Pericardium fibroblast (primary cell): ENCODE measurements around the gene PPP2R3B. TPM values are rescaled to one million over a fixed set of nuclear protein-coding genes. Genes with fewer than 3 reads are reported as not detected.

Experiments used
- total RNA-seq: library from RNA; depleted of rRNA; stranded (reverse); fragments of >200 nt; gene quantifications from 2 replicates; pipeline ENCODE4 v1.2.3, GENCODE V29; 2015

The PPP2R3B gene, protein sequence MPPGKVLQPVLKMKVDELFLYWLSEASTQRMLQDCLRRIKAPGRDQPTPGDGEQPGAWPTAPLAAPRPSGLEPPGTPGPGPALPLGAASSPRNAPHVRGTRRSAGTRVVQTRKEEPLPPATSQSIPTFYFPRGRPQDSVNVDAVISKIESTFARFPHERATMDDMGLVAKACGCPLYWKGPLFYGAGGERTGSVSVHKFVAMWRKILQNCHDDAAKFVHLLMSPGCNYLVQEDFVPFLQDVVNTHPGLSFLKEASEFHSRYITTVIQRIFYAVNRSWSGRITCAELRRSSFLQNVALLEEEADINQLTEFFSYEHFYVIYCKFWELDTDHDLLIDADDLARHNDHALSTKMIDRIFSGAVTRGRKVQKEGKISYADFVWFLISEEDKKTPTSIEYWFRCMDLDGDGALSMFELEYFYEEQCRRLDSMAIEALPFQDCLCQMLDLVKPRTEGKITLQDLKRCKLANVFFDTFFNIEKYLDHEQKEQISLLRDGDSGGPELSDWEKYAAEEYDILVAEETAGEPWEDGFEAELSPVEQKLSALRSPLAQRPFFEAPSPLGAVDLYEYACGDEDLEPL
- total RNA-seq = 7.1 and 13.7 TPM in 2 replicates

DNA sequence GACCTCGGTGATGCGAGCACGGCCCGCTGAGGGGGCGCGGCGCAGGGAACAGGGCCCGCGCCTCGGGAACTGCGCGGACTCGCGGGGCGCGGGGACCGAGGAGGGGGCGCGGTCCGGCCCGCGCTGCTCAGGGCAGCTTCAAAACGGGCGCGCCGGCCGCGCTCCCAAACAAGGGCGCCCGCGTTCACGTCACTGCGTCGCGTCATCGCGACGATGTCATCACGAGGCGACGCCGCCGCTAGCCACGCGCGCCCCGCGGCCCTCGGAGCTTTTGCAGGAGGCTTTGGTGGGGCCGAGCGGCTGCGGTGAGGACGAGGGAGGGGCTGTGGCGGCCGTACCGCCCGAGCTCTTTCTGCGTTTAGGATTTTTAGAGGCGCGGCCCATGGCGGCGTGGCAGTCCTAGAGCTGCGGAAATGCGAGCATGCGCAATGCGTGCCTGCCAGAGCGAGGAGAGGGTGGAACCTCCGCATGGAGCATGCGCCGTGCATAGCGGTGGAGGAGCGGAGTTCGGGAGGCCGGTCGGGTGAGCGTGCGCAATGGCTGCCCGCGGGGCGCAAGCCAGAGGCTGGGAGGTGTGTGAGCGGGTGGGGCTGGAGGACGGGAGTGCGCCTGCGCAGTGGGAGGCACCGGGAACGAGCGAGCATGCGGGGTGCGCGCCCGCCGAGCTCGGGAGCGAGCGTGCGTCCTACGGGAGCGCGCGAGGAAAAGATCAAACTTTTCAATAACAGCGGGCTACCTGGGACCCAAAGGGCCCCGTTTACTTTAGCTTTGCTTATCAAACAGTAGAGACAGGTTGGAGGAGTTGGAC is at the start of gene PPP2R3B:
Gene PPP2R3B, minus strand, starts transcription at position 140 of the 808 bp plus-strand sequence. CDS start 216 bp downstream, outside the sequence.

DNA sequence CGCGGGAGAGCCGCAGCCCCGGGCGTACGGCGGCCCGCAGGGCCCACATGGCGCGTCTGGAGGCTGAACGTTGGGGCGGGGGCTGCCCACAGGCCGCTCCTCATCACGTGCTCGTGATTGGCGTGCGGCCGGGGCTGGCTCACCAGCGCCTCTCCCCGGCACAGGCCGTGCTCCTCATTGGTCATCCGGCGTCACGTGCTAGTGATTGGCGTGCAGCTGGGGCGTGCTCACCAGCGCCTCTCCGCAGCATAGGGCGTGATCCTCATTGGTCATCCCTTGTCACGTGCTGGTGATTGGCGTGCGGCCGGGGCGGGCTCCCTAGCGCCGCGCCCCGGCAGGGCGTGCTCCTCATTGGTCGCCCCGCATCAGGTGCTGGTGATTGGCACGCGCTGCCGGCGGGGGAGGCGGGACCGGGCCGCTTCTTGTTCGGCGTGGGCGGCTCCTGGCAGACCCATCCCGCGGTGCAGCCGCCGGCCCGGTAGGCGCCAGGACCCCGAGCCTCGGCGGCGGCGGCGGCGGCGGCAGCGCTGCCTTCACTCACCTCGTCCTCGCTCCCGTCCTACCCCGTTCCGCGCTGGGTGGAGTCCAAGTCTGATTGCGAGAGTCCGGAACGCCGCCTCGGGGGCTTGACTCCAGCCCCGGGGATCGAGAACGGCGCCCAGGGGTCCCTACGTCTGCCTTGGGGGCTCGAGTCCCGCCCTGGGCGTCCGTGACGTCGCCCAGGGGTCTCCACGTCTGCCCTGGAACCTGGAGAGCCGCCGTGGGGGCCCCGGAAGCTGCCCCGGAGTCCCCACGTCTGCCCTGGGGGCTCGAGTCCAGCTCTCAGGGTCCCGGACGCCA is 67.7 kb downstream of the PPP2R3B start, which contains the start of gene GTPBP6:
Gene GTPBP6, minus strand, starts transcription at position 58 of the 840 bp plus-strand sequence. Its CDS starts 9 bp downstream, at position 49.

Other genes with a start within 250 kb of the PPP2R3B start
- 7.7 and 12.7 TPM in 2 replicates for gene PLCXD1, start 105.5 kb downstream of the PPP2R3B start, total RNA-seq
- gene GTPBP6, start 68.1 kb downstream of the PPP2R3B start, total RNA-seq = 38.7 and 56.3 TPM in 2 replicates
- not detected in 2 replicates for gene SHOX, start 243.9 kb upstream of the PPP2R3B start, total RNA-seq